ENCODE data around the gene PRDM15. TPM values are rescaled to one million over a fixed set of nuclear protein-coding genes. Genes with fewer than 3 reads are reported as not detected.

The PRDM15 gene
- total RNA-seq, 1 experiment from 2014 or later: 11.2 TPM

- Histone ChIP-seq H3K27ac (ENCODE audit: low read length) (no peak overlapping the region), H3K4me3 (ENCODE audit: low read depth in 2 of 2, low read length in 2 of 2) (no peak overlapping the region), H3K4me1 (ENCODE audit: control insufficient read depth, insufficient read depth, low read length) (peaks cover 12% of the 10 kb centered on the region; the same call in 1 of the 2 replicates), H3K36me3 (ENCODE audit: control insufficient read depth, insufficient read depth, low read length) (no peaks in the 10 kb centered on the region), H3K27me3 (ENCODE audit: control insufficient read depth, insufficient read depth, low read length) (no peaks in the 10 kb centered on the region), H3K9me3 (ENCODE audit: control insufficient read depth, insufficient read depth, low read depth, low read length) (no peaks in the 10 kb centered on the region)
- TF ChIP-seq POLR2AphosphoS5 (IDR thresholded peaks at IDR 0.05; ENCODE audit: low read depth, low read length) (no peak), REST (IDR thresholded peaks at IDR 0.05; ENCODE audit: insufficient read depth in 1 of 2, low read depth in 2 of 2, low read length in 1 of 2) (no peak), TCF7L2 (IDR thresholded peaks at IDR 0.05; ENCODE audit: low read depth, low read length) (no peak), SIN3A (IDR thresholded peaks at IDR 0.05; ENCODE audit: borderline replicate concordance, insufficient read depth, low read depth, low read length) (no peak)
- TF ChIP-seq, protein P1, sequence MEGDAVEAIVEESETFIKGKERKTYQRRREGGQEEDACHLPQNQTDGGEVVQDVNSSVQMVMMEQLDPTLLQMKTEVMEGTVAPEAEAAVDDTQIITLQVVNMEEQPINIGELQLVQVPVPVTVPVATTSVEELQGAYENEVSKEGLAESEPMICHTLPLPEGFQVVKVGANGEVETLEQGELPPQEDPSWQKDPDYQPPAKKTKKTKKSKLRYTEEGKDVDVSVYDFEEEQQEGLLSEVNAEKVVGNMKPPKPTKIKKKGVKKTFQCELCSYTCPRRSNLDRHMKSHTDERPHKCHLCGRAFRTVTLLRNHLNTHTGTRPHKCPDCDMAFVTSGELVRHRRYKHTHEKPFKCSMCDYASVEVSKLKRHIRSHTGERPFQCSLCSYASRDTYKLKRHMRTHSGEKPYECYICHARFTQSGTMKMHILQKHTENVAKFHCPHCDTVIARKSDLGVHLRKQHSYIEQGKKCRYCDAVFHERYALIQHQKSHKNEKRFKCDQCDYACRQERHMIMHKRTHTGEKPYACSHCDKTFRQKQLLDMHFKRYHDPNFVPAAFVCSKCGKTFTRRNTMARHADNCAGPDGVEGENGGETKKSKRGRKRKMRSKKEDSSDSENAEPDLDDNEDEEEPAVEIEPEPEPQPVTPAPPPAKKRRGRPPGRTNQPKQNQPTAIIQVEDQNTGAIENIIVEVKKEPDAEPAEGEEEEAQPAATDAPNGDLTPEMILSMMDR (IDR thresholded peaks at IDR 0.05): no peak
- ChIA-PET POLR2A (no interaction called here), CTCF (no interaction called here)
- intact Hi-C loops (cut with micrococcal nuclease; ENCODE audit: unreplicated experiment) (no loop called here), in situ Hi-C loops (cut with HindIII; ENCODE audit: low pct_unique_long_range_greater_than_20kb, low sequenced_read_pairs) (no loop called here)
- ATAC-seq (no peak), DNase-seq (ENCODE audit: low read depth, low spot score) (no peak)
- BruUV-seq (replicated peaks): no TSS peak
Observed at GRCh38 chr21:41923631-41924367, 44.7 kb upstream of the PRDM15 start.

DNA sequence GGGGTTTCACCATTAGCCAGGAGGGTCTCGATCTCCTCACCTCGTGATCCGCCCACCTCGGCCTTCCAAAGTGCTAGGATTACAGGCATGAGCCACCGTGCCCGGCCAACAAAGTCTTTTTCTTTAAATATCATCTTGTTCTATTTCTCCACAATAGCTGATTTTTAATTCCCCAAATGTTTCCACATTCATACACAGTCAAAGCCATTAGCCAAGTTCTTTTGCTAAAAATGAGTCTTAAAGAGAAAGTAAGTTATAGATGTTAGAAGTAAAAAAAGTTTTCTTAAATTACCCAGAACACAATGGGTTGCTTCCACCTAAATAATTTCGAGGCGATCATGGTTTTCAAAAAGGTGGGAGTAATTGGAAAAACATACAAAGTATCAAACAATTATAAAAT is 44.0 kb upstream of the PRDM15 start:
- Histone ChIP-seq H3K27ac (ENCODE audit: low read length) (no peak overlapping the region), H3K9me3 (ENCODE audit: control insufficient read depth, insufficient read depth, low read depth, low read length) (no peaks in the 10 kb centered on the region), H3K4me1 (ENCODE audit: control insufficient read depth, insufficient read depth, low read length) (peaks cover 8% of the 10 kb centered on the region; the same call in 1 of the 2 replicates), H3K27me3 (ENCODE audit: control insufficient read depth, insufficient read depth, low read length) (no peaks in the 10 kb centered on the region), H3K4me3 (ENCODE audit: low read depth in 2 of 2, low read length in 2 of 2) (no peak overlapping the region), H3K36me3 (ENCODE audit: control insufficient read depth, insufficient read depth, low read length) (no peaks in the 10 kb centered on the region)
- TF ChIP-seq SIN3A (IDR thresholded peaks at IDR 0.05; ENCODE audit: borderline replicate concordance, insufficient read depth, low read depth, low read length) (no peak), POLR2AphosphoS5 (IDR thresholded peaks at IDR 0.05; ENCODE audit: low read depth, low read length) (no peak), REST (IDR thresholded peaks at IDR 0.05; ENCODE audit: insufficient read depth in 1 of 2, low read depth in 2 of 2, low read length in 1 of 2) (no peak), TCF7L2 (IDR thresholded peaks at IDR 0.05; ENCODE audit: low read depth, low read length) (no peak)
- TF ChIP-seq, protein P1 (IDR thresholded peaks at IDR 0.05): no peak
- in situ Hi-C loops (cut with HindIII; ENCODE audit: low pct_unique_long_range_greater_than_20kb, low sequenced_read_pairs) (no loop called here), intact Hi-C loops (cut with micrococcal nuclease; ENCODE audit: unreplicated experiment) (no loop called here)
- BruUV-seq (replicated peaks): no TSS peak
- DNase-seq (ENCODE audit: low read depth, low spot score) (no peak), ATAC-seq (no peak)
- POLR2A ChIA-PET: no interaction called here
- CTCF ChIA-PET: interaction anchor here (0.6 to 0.7 kb wide), 2 partner anchors 160 to 343 kb away, joined by 3 read pairs; no protein-coding TSS in a partner anchor
